PFSK-1 (cell line): ENCODE data around the gene POU6F2.

Source experiments
- FOXP2 ChIP-seq: optimal IDR thresholded peaks from 2 replicates; pipeline ENCODE3; 2011; ENCODE audit warnings: borderline replicate concordance, control low read depth, inconsistent platforms; ENCODE audit not compliant: insufficient read depth; ENCODE audit errors: extremely low read length, extremely low read depth
- POLR2AphosphoS5 ChIP-seq: IDR thresholded peaks from 2 replicates; pipeline ENCODE4 v1.6.1; 2012; ENCODE audit warnings: low read depth, mild to moderate bottlenecking, control low read depth, low read length, moderate library complexity
- REST ChIP-seq, 2 experiments: IDR thresholded peaks; 2 replicates each; pipeline versions ENCODE4 v1.6.1 to v1.8.0; 2011 to 2012; ENCODE audit warnings: low read depth in 2 of 2, low read length in 2 of 2, control low read depth in 1 of 2, inconsistent platforms in 1 of 2, mild to moderate bottlenecking in 1 of 2, moderate library complexity in 1 of 2; ENCODE audit not compliant: insufficient read depth in 1 of 2
- SIN3A ChIP-seq: IDR thresholded peaks from 2 replicates; pipeline ENCODE4 v1.6.1; 2012; ENCODE audit warnings: mild to moderate bottlenecking, low read length, moderate library complexity, borderline replicate concordance; ENCODE audit not compliant: insufficient read depth
- TAF1 ChIP-seq: IDR thresholded peaks from 2 replicates; pipeline ENCODE4 v1.6.1; 2012; ENCODE audit warnings: low read length, control low read depth, borderline replicate concordance; ENCODE audit not compliant: insufficient read depth

POU6F2 gene

GRCh38 chr7:39269034-39269433 is 291.3 kb downstream of the POU6F2 start:
- TF ChIP-seq REST (IDR thresholded peaks at IDR 0.05; ENCODE audit: insufficient read depth in 1 of 2, low read depth in 2 of 2, low read length in 2 of 2) (no peak), TAF1 (no peak), FOXP2 (no peak), SIN3A (no peak), POLR2AphosphoS5 (no peak)

GRCh38 chr7:39270018-39270417 is 292.3 kb downstream of the POU6F2 start:
- TF ChIP-seq REST (IDR thresholded peaks at IDR 0.05; ENCODE audit: insufficient read depth in 1 of 2, low read depth in 2 of 2, low read length in 2 of 2), result no peak
- TF ChIP-seq TAF1, result no peak
- no peak for TF ChIP-seq POLR2AphosphoS5
- no peak for TF ChIP-seq FOXP2
- no peak for TF ChIP-seq SIN3A

- no peak for TF ChIP-seq FOXP2
Measured at GRCh38 chr7:39271402-39271801, 293.7 kb downstream of the POU6F2 start.

GRCh38 chr7:39272111-39272510 is 294.4 kb downstream of the POU6F2 start:
- TF ChIP-seq SIN3A, result no peak
- TF ChIP-seq FOXP2, result no peak
- TF ChIP-seq TAF1, result no peak
- no peak for TF ChIP-seq REST (IDR thresholded peaks at IDR 0.05; ENCODE audit: insufficient read depth in 1 of 2, low read depth in 2 of 2, low read length in 2 of 2)
- no peak for TF ChIP-seq POLR2AphosphoS5

- TF ChIP-seq FOXP2, result no peak
- no peak for TF ChIP-seq REST (IDR thresholded peaks at IDR 0.05; ENCODE audit: insufficient read depth in 1 of 2, low read depth in 2 of 2, low read length in 2 of 2)
- no peak for TF ChIP-seq POLR2AphosphoS5
- no peak for TF ChIP-seq SIN3A
- TF ChIP-seq TAF1, result no peak
Measured at GRCh38 chr7:39272691-39273090, 295.0 kb downstream of the POU6F2 start.

GRCh38 chr7:39280337-39280736 is 302.6 kb downstream of the POU6F2 start:
- TF ChIP-seq TAF1, result no peak
- TF ChIP-seq SIN3A, result no peak
- no peak for TF ChIP-seq FOXP2
- TF ChIP-seq REST (IDR thresholded peaks at IDR 0.05; ENCODE audit: insufficient read depth in 1 of 2, low read depth in 2 of 2, low read length in 2 of 2), result no peak
- no peak for TF ChIP-seq POLR2AphosphoS5
